Stimulated activated CD8-positive, alpha-beta memory T cell treated with anti-CD3 and anti-CD28 coated beads, Interleukin-2, amount 100 ng/mL, for 48 hours (primary cell): ENCODE results near the gene SETSIP.
"Not testable (repeated sequence)": the region's sequence is repeated elsewhere in the genome, so short reads cannot be mapped to it uniquely, and the experiment has no call there.

Experiments
- DNase-seq, 2 donors: peaks; one replicate each; pipeline ENCODE4 v3.0.0-alpha.2; 2020; ENCODE audit warnings: low read depth in 2 of 2

The SETSIP gene

DNA sequence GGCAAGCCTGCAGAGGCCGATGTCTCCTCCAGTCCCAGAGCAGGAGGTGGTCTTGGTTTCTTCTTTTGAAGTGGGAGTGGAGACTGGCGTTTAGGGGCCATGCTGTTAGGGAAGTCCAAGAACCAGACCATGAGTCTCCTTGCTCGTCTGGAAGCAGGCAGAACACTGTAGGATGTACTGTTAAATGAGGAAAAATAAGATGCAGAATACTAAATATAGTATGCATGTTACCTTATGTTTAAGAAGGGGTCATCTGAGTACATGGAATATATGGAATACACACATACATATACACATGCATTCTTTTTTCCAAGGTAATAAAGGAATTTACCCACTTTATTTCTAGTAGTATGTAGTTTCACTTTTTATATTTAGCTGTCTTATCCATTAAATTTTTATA lies at the start of gene SETSIP:
Gene SETSIP (minus strand): TSS at position 101 of the 400 bp plus-strand sequence. CDS start 0 bp downstream, at position 101.
- DNase-seq = no peak

GRCh38 chr1:92123868-92124267 lies 48.7 kb upstream of the SETSIP start:
- no peak for DNase-seq

GRCh38 chr1:92118826-92119225 lies 43.6 kb upstream of the SETSIP start:
- DNase-seq = no peak

- no peak for DNase-seq
These were observed 42.3 kb upstream of the SETSIP start for GRCh38 chr1:92117526-92117925.

DNA sequence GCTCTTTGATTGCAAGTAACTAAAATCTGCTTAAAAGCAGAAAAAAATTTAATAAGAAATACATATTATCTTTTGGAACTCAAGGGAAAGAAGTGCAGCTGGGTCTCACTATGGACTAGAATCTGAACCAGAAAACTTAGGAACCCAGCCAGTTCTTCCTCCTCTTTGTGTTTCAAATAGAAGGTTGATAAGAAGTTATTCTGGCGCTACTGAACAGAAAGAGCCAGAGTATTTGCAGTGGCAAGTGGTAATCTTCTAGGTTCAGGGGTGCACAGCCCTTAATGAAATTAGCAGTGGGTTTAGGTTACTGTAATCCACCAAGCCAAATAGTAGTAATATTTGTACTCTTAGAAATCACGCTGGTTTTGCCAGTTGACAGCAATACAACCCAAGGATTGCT lies 33.4 kb upstream of the SETSIP start:
- DNase-seq = no peak

GRCh38 chr1:92105546-92106081 lies 30.4 kb upstream of the SETSIP start:
- DNase-seq = no peak

GRCh38 chr1:92096317-92096716 lies 21.1 kb upstream of the SETSIP start:
- DNase-seq = no peak

DNA sequence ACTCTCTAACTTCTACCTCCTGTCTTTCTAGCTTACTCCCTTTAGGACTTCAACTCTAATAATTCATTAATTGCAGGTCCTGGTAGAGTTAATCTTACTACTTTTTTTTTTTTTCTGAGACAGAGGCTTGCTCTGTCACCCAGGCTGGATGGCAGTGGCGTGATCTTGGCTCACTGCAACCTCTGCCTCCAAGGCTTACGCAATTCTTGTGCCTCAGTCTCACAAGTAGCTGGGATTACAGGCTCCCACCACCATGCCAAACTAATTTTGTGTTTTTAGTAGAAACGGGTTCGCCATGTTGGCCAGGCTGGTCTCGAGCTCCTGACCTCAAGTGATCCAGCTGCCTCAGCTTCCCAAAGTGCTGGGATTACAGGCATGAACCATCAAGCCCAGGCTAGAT lies 20.7 kb upstream of the SETSIP start:
- no peak for DNase-seq

DNA sequence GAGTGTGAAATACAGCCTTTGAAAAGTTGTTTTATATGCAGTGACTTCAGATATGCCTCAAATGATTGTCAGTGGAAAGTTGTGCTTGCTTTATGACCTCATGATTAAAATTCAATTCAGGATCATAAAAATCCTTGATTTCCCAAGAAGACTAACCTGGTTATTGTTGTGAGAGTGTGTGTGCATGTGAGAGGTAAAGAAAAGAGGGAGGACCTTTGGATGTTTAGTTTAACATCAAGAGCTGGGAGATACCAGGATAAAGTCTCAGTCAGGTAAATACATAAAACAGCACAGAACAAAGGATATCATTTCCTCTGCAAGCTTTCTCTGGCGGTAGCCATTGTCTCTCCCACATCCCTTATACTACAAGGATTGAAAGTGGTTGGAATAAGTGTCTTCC lies 19.4 kb upstream of the SETSIP start:
- DNase-seq = no peak

- no peak for DNase-seq
These were observed 18.9 kb upstream of the SETSIP start for GRCh38 chr1:92094090-92094489.

DNA sequence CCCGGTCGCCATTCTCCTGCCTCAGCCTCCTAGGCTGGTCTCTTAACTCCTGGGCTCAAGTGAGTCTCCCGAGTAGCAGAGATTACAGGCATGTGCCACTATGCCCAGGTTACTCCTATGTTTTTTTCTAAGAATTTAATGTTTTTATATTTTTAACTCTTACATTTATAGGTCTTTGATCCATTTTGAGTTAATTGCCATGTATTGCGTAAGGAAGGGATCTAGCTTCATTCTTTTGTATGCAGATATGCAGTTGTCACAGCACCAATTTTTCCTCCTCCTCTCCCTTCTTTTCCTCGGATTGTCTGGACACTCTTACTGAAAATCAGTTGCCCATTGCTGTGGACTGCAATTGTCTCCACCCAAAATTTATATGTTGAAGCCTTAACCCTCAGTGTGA lies 16.4 kb upstream of the SETSIP start:
- DNase-seq = no peak

GRCh38 chr1:92087542-92087941 lies 12.3 kb upstream of the SETSIP start:
- DNase-seq = no peak

GRCh38 chr1:92085727-92086126 lies 10.5 kb upstream of the SETSIP start:
- no peak for DNase-seq

- no peak for DNase-seq
These were observed 9.4 kb upstream of the SETSIP start for GRCh38 chr1:92084651-92085050.

DNA sequence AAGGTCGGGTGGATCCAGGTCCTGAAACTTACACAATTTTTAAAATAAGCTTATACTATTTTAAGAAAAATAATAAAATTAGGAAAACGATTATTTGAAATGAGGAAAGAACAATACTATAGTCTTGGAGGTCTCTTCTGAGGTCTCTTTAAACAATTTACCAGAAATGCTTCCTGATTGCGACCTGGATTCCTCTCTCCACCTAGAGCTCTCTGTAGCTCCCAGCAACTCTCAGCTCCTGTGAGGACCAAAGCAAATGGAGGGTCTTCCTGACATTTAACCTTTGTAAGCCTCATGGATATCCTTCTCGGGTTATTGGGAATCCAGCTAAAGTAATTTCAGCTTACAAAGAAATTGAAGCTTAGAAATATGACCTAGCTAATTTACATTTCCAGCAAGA lies 5.8 kb upstream of the SETSIP start:
- DNase-seq = no peak

DNA sequence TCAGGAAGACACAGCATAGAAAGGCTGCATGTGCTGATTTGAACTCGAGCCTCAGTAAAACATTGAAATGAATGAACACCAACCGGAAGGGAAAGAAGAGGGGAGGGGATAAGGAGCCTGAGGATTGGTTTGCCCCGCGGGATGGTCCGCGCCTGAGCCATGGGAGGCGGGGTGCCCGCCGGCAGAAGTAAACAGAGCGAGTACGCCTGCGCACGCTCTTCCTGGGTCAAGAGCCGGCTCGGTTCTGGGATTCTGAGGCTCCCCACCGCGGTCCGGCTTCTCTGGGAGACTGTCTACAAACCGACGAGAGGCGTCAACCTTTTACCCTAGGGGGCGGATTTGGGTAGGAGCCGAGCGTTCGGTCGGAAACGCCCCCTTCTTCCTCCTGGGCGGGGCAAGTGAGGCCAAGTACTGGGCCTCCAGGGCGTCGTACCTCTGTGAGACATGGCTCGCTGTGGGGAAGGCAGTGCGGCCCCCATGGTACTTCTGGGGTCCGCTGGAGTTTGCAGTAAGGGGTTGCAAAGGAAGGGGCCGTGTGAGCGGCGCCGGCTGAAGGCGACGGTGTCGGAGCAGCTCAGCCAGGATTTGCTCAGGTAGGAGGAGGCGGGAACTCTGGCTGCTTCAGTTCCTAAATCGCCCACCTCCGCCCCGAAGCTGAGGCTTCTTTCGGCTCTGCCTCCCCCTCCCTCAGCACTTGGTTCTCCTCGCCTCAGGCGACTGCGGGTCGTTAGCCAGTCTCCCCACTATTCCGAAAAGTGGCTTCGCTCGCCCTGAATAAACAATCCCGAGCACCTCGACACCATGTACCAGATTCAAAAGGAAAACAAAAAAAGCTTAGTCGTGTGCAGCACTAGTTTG lies 5.1 kb upstream of the SETSIP start, which contains the start of gene BTBD8:
Gene BTBD8 (plus strand): TSS at position 218 of the 858 bp plus-strand sequence. CDS start 227 bp downstream, at position 445.
- peak; percentile 66 to 69 for DNase-seq

DNA sequence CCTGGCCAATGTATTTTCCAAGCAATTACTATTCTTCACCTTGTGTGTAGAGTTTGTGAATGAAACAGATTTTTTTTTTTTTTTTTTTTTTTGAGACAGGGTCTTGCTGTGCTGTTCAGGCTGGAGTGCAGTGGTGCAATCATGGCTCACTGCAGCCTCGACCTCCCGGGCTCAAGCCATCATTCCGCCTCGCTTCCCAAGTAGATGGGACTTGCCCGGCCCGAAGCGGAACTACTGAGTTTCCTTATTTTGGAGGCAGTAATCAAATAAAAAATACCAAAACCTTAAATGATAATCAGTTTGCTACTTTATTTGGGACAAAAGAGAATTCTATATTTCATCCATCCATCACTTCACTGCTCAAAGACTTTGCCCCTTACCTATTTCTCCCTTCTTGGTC lies 4.2 kb upstream of the SETSIP start:
- no peak for DNase-seq

GRCh38 chr1:92078077-92078476 lies 2.9 kb upstream of the SETSIP start:
- DNase-seq = not testable (repeated sequence)

GRCh38 chr1:92076363-92076762 lies 1.2 kb upstream of the SETSIP start:
- DNase-seq = no peak

GRCh38 chr1:92074446-92074845 lies 765 bp downstream of the SETSIP start:
- not testable (repeated sequence) for DNase-seq

- no peak for DNase-seq
These were observed 4.3 kb downstream of the SETSIP start for GRCh38 chr1:92070892-92071291.

DNA sequence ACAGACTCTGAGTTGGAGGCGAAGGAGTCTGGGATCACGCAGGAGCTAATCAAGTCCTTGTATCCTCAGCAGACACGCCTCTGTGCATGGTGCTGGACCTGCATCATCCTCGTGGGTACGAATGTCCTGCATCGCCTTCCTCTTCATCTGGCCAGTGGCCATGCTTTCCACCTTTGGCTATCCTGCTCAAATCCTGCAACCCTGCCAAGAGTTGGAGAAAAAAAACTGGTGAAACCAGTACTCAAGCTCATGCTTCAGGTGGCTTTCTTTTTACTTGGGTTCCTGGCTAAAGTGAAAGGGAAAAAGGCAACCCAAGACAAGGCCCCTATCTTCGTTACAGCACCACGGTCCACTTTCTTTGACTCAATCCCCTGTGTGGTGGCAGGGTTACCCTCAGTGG lies 8.9 kb downstream of the SETSIP start:
- DNase-seq = no peak

DNA sequence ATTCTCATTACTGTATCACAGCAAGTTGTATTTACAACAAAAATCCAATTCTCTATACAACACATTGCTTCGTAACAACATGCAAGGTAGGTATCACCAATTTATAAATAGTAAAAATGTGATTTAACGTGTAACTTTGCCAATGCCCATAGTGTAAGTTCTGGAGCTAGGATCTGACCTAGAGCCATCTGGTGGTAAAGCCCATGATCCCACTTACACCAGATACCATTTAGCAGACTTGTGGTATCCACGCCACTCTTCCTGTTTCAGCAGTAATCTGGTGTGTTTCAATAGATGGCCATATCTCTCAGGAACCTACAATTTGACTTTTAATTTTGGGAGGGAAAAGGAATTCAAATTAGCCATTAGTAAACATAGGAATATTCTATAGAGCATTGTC lies 10.2 kb downstream of the SETSIP start:
- DNase-seq = no peak
